Heart left ventricle (tissue), 13 donors: ENCODE data around the gene SYNDIG1.

Experiments used
- CTCF ChIP-seq, 12 donors: fragments of 200-600 bp; sonication (generic) in 4 of 12; IDR thresholded peaks; one replicate each; pipeline versions ENCODE4 v1.5.0 to v1.8.0; 2018 to 2022; ENCODE audit warnings: antibody characterized with exemption in 12 of 12, mild to moderate bottlenecking in 5 of 12
- POLR2A ChIP-seq, 2 donors: fragments of 450-650 bp; IDR thresholded peaks; one replicate each; pipeline ENCODE4 v1.6.1; 2017; ENCODE audit warnings: antibody characterized with exemption in 2 of 2, mild to moderate bottlenecking in 2 of 2, moderate library complexity in 2 of 2
- donor health status: ischemic (EF 13 %, LVEDD 7.1; RV severe dilation, severe dysfunction).
- donor health status: DM: no; HTN: yes; CAD: no.
- donor health status: DM: no; HTN: no; CAD: no.
- donor health status: ischemic (EF 25% LVEDD 6.9; RV normal size, moderate dysfunction).
- donor health status: ischemic (EF 25% LVEDD 5.7; RV mildly dilated, moderate dysfunction).
- donor health status: ischemic (EF 35%, LVEDD 5.7; RV mildly dilated, moderate dysfunction).
- donor health status: nonischemic (EF 11% LVEDD 7.7; RV severe dilation, severe dysfunction).
- donor health status: DM: yes; HTN: yes; CAD: no.
- donor health status: PGD.
- donor health status: ischemic (EF 29% LVEDD 5.4; RV normal size, mild dysfunction).
- donor health status: nonischemic (EF 23%, LVEDD 6.1; RV moderate dilation, normal function).

GRCh38 chr20:24701668-24702067 lies 232.2 kb downstream of the SYNDIG1 start:
- no peak for TF ChIP-seq POLR2A (IDR thresholded peaks at IDR 0.05)
- no peak for TF ChIP-seq CTCF (IDR thresholded peaks at IDR 0.05)
